ENCODE data around the gene LRRC3B.

LRRC3B gene

GRCh38 chr3:26648461-26648860 lies 25.9 kb downstream of the LRRC3B start:
- 100% methylated on average over 1 of the region's 2 CpGs for WGBS
- H2AFZ ChIP-seq (ENCODE audit: low read depth, low read length) = no peak overlapping the region
- DNase-seq = no peak
- no peak overlapping the region for H3K23ac ChIP-seq (ENCODE audit: low read length in 2 of 2)
- no peaks in the 10 kb centered on the region for H3K79me1 ChIP-seq (replicated peaks; ENCODE audit: low read length, poor library complexity, severe bottlenecking)
- no peaks in the 10 kb centered on the region for H3K27me3 ChIP-seq (ENCODE audit: control insufficient read depth in 1 of 2, insufficient read depth in 1 of 2, low read length in 2 of 2)
- no peak overlapping the region for H3K4ac ChIP-seq (ENCODE audit: low read depth in 1 of 2, low read length in 2 of 2)
- H3K27ac ChIP-seq (ENCODE audit: low read length, poor library complexity, severe bottlenecking) = no peak overlapping the region
- no peaks in the 10 kb centered on the region for H3K36me3 ChIP-seq (ENCODE audit: control insufficient read depth in 1 of 2, insufficient read depth in 2 of 2, low read depth in 1 of 2, low read length in 2 of 2)
- no peak overlapping the region for H2BK12ac ChIP-seq (ENCODE audit: low read length in 2 of 2)
- no peak overlapping the region for H3K14ac ChIP-seq (ENCODE audit: low read length in 2 of 2)
- H2BK120ac ChIP-seq (ENCODE audit: low read depth, low read length) = no peak overlapping the region
- H4K91ac ChIP-seq (ENCODE audit: low read length) = no peak overlapping the region
- H3K4me1 ChIP-seq (ENCODE audit: control insufficient read depth, insufficient read depth, low read depth, low read length) = no peaks in the 10 kb centered on the region
- no peak overlapping the region for H3K4me3 ChIP-seq (ENCODE audit: insufficient read depth in 1 of 2, low read depth in 1 of 2, low read length in 2 of 2)
- H2BK15ac ChIP-seq (ENCODE audit: low read depth, poor library complexity, severe bottlenecking) = no peak overlapping the region
- H2AK5ac ChIP-seq (ENCODE audit: low read length, severe bottlenecking) = no peak overlapping the region
- no peak overlapping the region for H2BK5ac ChIP-seq (ENCODE audit: low read depth, low read length, poor library complexity, severe bottlenecking)
- H3K9me3 ChIP-seq (ENCODE audit: control insufficient read depth, low read length) = no peaks in the 10 kb centered on the region
- H3K18ac ChIP-seq (ENCODE audit: low read depth in 1 of 2, low read length in 2 of 2) = no peak overlapping the region
- no peak overlapping the region for H3K9ac ChIP-seq (ENCODE audit: low read length)
- no peak overlapping the region for H4K8ac ChIP-seq (ENCODE audit: low read length)
- H3K4me2 ChIP-seq (ENCODE audit: low read length, poor library complexity, severe bottlenecking) = no peak overlapping the region

GRCh38 chr3:26652164-26652563 lies 29.6 kb downstream of the LRRC3B start:
- no peak overlapping the region for H3K14ac ChIP-seq (ENCODE audit: low read length in 2 of 2)
- no peaks in the 10 kb centered on the region for H3K79me1 ChIP-seq (replicated peaks; ENCODE audit: low read length, poor library complexity, severe bottlenecking)
- H2BK120ac ChIP-seq (ENCODE audit: low read depth, low read length) = no peak overlapping the region
- no peak overlapping the region for H3K18ac ChIP-seq (ENCODE audit: low read depth in 1 of 2, low read length in 2 of 2)
- H2BK5ac ChIP-seq (ENCODE audit: low read depth, low read length, poor library complexity, severe bottlenecking) = no peak overlapping the region
- no peak overlapping the region for H3K4me3 ChIP-seq (ENCODE audit: insufficient read depth in 1 of 2, low read depth in 1 of 2, low read length in 2 of 2)
- no peak overlapping the region for H4K91ac ChIP-seq (ENCODE audit: low read length)
- H2BK12ac ChIP-seq (ENCODE audit: low read length in 2 of 2) = no peak overlapping the region
- H2AFZ ChIP-seq (ENCODE audit: low read depth, low read length) = no peak overlapping the region
- H3K9me3 ChIP-seq (ENCODE audit: control insufficient read depth, low read length) = no peaks in the 10 kb centered on the region
- H3K27ac ChIP-seq (ENCODE audit: low read length, poor library complexity, severe bottlenecking) = no peak overlapping the region
- H3K36me3 ChIP-seq (ENCODE audit: control insufficient read depth in 1 of 2, insufficient read depth in 2 of 2, low read depth in 1 of 2, low read length in 2 of 2) = no peaks in the 10 kb centered on the region
- H2AK5ac ChIP-seq (ENCODE audit: low read length, severe bottlenecking) = no peak overlapping the region
- H3K23ac ChIP-seq (ENCODE audit: low read length in 2 of 2) = no peak overlapping the region
- no peaks in the 10 kb centered on the region for H3K27me3 ChIP-seq (ENCODE audit: control insufficient read depth in 1 of 2, insufficient read depth in 1 of 2, low read length in 2 of 2)
- 89% methylated on average over 4 of the region's 5 CpGs for WGBS
- no peak overlapping the region for H2BK15ac ChIP-seq (ENCODE audit: low read depth, poor library complexity, severe bottlenecking)
- H3K4me2 ChIP-seq (ENCODE audit: low read length, poor library complexity, severe bottlenecking) = no peak overlapping the region
- H3K9ac ChIP-seq (ENCODE audit: low read length) = no peak overlapping the region
- no peak overlapping the region for H4K8ac ChIP-seq (ENCODE audit: low read length)
- no peak for DNase-seq
- no peaks in the 10 kb centered on the region for H3K4me1 ChIP-seq (ENCODE audit: control insufficient read depth, insufficient read depth, low read depth, low read length)
- H3K4ac ChIP-seq (ENCODE audit: low read depth in 1 of 2, low read length in 2 of 2) = no peak overlapping the region

GRCh38 chr3:26653811-26654425 lies 31.3 kb downstream of the LRRC3B start:
- Histone ChIP-seq H3K18ac (ENCODE audit: low read depth in 1 of 2, low read length in 2 of 2) (no peak overlapping the region), H4K8ac (ENCODE audit: low read length) (no peak overlapping the region), H3K4ac (ENCODE audit: low read depth in 1 of 2, low read length in 2 of 2) (no peak overlapping the region), H3K4me1 (ENCODE audit: control insufficient read depth, insufficient read depth, low read depth, low read length) (no peaks in the 10 kb centered on the region), H3K14ac (ENCODE audit: low read length in 2 of 2) (no peak overlapping the region), H3K79me1 (replicated peaks; ENCODE audit: low read length, poor library complexity, severe bottlenecking) (no peaks in the 10 kb centered on the region), H3K9me3 (ENCODE audit: control insufficient read depth, low read length) (no peaks in the 10 kb centered on the region), H3K27me3 (ENCODE audit: control insufficient read depth in 1 of 2, insufficient read depth in 1 of 2, low read length in 2 of 2) (no peaks in the 10 kb centered on the region), H2BK15ac (ENCODE audit: low read depth, poor library complexity, severe bottlenecking) (no peak overlapping the region), H2AFZ (ENCODE audit: low read depth, low read length) (no peak overlapping the region), H3K36me3 (ENCODE audit: control insufficient read depth in 1 of 2, insufficient read depth in 2 of 2, low read depth in 1 of 2, low read length in 2 of 2) (no peaks in the 10 kb centered on the region), H3K9ac (ENCODE audit: low read length) (no peak overlapping the region), H2BK5ac (ENCODE audit: low read depth, low read length, poor library complexity, severe bottlenecking) (no peak overlapping the region), H2BK12ac (ENCODE audit: low read length in 2 of 2) (no peak overlapping the region), H3K4me3 (ENCODE audit: insufficient read depth in 1 of 2, low read depth in 1 of 2, low read length in 2 of 2) (no peak overlapping the region), H2AK5ac (ENCODE audit: low read length, severe bottlenecking) (no peak overlapping the region), H3K4me2 (ENCODE audit: low read length, poor library complexity, severe bottlenecking) (no peak overlapping the region), H2BK120ac (ENCODE audit: low read depth, low read length) (no peak overlapping the region), H4K91ac (ENCODE audit: low read length) (no peak overlapping the region), H3K27ac (ENCODE audit: low read length, poor library complexity, severe bottlenecking) (no peak overlapping the region), H3K23ac (ENCODE audit: low read length in 2 of 2) (no peak overlapping the region)
- no CpG with 5 or more reads among the region's 1 CpG for WGBS
- no peak for DNase-seq

- H2BK12ac ChIP-seq (ENCODE audit: low read length in 2 of 2) = no peak overlapping the region
- H3K4me2 ChIP-seq (ENCODE audit: low read length, poor library complexity, severe bottlenecking) = no peak overlapping the region
- peak; percentile 15 for DNase-seq
- no peak overlapping the region for H3K9ac ChIP-seq (ENCODE audit: low read length)
- no peak overlapping the region for H4K8ac ChIP-seq (ENCODE audit: low read length)
- no peak overlapping the region for H3K18ac ChIP-seq (ENCODE audit: low read depth in 1 of 2, low read length in 2 of 2)
- H4K91ac ChIP-seq (ENCODE audit: low read length) = no peak overlapping the region
- no peak overlapping the region for H3K14ac ChIP-seq (ENCODE audit: low read length in 2 of 2)
- H2BK15ac ChIP-seq (ENCODE audit: low read depth, poor library complexity, severe bottlenecking) = no peak overlapping the region
- H3K27me3 ChIP-seq (ENCODE audit: control insufficient read depth in 1 of 2, insufficient read depth in 1 of 2, low read length in 2 of 2) = no peaks in the 10 kb centered on the region
- H2AFZ ChIP-seq (ENCODE audit: low read depth, low read length) = no peak overlapping the region
- no peaks in the 10 kb centered on the region for H3K36me3 ChIP-seq (ENCODE audit: control insufficient read depth in 1 of 2, insufficient read depth in 2 of 2, low read depth in 1 of 2, low read length in 2 of 2)
- no peaks in the 10 kb centered on the region for H3K79me1 ChIP-seq (replicated peaks; ENCODE audit: low read length, poor library complexity, severe bottlenecking)
- no peak overlapping the region for H2AK5ac ChIP-seq (ENCODE audit: low read length, severe bottlenecking)
- no peak overlapping the region for H3K27ac ChIP-seq (ENCODE audit: low read length, poor library complexity, severe bottlenecking)
- WGBS = 50% methylated on average over 1 of the region's 2 CpGs
- no peak overlapping the region for H2BK120ac ChIP-seq (ENCODE audit: low read depth, low read length)
- no peak overlapping the region for H2BK5ac ChIP-seq (ENCODE audit: low read depth, low read length, poor library complexity, severe bottlenecking)
- no peak overlapping the region for H3K23ac ChIP-seq (ENCODE audit: low read length in 2 of 2)
- no peaks in the 10 kb centered on the region for H3K9me3 ChIP-seq (ENCODE audit: control insufficient read depth, low read length)
- H3K4me1 ChIP-seq (ENCODE audit: control insufficient read depth, insufficient read depth, low read depth, low read length) = no peaks in the 10 kb centered on the region
- no peak overlapping the region for H3K4ac ChIP-seq (ENCODE audit: low read depth in 1 of 2, low read length in 2 of 2)
- H3K4me3 ChIP-seq (ENCODE audit: insufficient read depth in 1 of 2, low read depth in 1 of 2, low read length in 2 of 2) = no peak overlapping the region
These were observed 32.7 kb downstream of the LRRC3B start for GRCh38 chr3:26655231-26655630.
